ENCODE results near the gene PCDH20. TPM values are rescaled to one million over a fixed set of nuclear protein-coding genes. Genes with fewer than 3 reads are reported as not detected.

Gene PCDH20
- total RNA-seq, 1 donor from 2014 or later, result 5.7 TPM

GRCh38 chr13:61410266-61410665 lies 5.4 kb downstream of the PCDH20 start:
- intact Hi-C loops (cut with DNase I), result no loop called here
- TF ChIP-seq CTCF (IDR thresholded peaks at IDR 0.05), result no peak
- H3K27ac ChIP-seq, result no peak overlapping the region
- H3K36me3 ChIP-seq, result no peaks in the 10 kb centered on the region
- H3K9me3 ChIP-seq, result no peaks in the 10 kb centered on the region
- no peak for ATAC-seq
- no peak for DNase-seq
- H3K27me3 ChIP-seq (ENCODE audit: low read depth), result peaks cover 25% of the 10 kb centered on the region
- no peak overlapping the region for H3K4me3 ChIP-seq
- no peaks in the 10 kb centered on the region for H3K4me1 ChIP-seq

- intact Hi-C loops (cut with DNase I), result no loop called here
- no peaks in the 10 kb centered on the region for H3K4me1 ChIP-seq
- H3K27ac ChIP-seq, result no peak overlapping the region
- H3K9me3 ChIP-seq, result no peaks in the 10 kb centered on the region
- TF ChIP-seq CTCF (IDR thresholded peaks at IDR 0.05), result no peak
- DNase-seq (no peak), ATAC-seq (no peak)
- no peaks in the 10 kb centered on the region for H3K36me3 ChIP-seq
- H3K4me3 ChIP-seq, result no peak overlapping the region
- peaks cover 17% of the 10 kb centered on the region for H3K27me3 ChIP-seq (ENCODE audit: low read depth)
These were observed 7.1 kb downstream of the PCDH20 start for GRCh38 chr13:61408571-61408970.

GRCh38 chr13:61406275-61406674 lies 9.4 kb downstream of the PCDH20 start:
- Histone ChIP-seq H3K27me3 (ENCODE audit: low read depth) (no peaks in the 10 kb centered on the region), H3K27ac (no peak overlapping the region), H3K4me3 (no peak overlapping the region), H3K36me3 (no peaks in the 10 kb centered on the region), H3K4me1 (no peaks in the 10 kb centered on the region), H3K9me3 (no peaks in the 10 kb centered on the region)
- intact Hi-C loops (cut with DNase I), result no loop called here
- DNase-seq (no peak), ATAC-seq (peak; percentile 37 to 61)
- no peak for TF ChIP-seq CTCF (IDR thresholded peaks at IDR 0.05)

GRCh38 chr13:61396121-61396520 lies 19.5 kb downstream of the PCDH20 start:
- no peaks in the 10 kb centered on the region for H3K4me1 ChIP-seq
- no peaks in the 10 kb centered on the region for H3K36me3 ChIP-seq
- H3K9me3 ChIP-seq, result no peaks in the 10 kb centered on the region
- H3K4me3 ChIP-seq, result no peak overlapping the region
- TF ChIP-seq CTCF (IDR thresholded peaks at IDR 0.05), result no peak
- ATAC-seq (no peak), DNase-seq (no peak)
- intact Hi-C loops (cut with DNase I), result no loop called here
- no peaks in the 10 kb centered on the region for H3K27me3 ChIP-seq (ENCODE audit: low read depth)
- no peak overlapping the region for H3K27ac ChIP-seq

- no peak for ATAC-seq
- no peak for TF ChIP-seq CTCF (IDR thresholded peaks at IDR 0.05)
These were observed 24.2 kb downstream of the PCDH20 start for GRCh38 chr13:61391426-61391825.

GRCh38 chr13:61387694-61388093 lies 28.0 kb downstream of the PCDH20 start:
- no peaks in the 10 kb centered on the region for H3K27me3 ChIP-seq (ENCODE audit: low read depth)
- H3K36me3 ChIP-seq, result no peaks in the 10 kb centered on the region
- no peaks in the 10 kb centered on the region for H3K9me3 ChIP-seq
- no peaks in the 10 kb centered on the region for H3K4me1 ChIP-seq
- no peak for TF ChIP-seq CTCF (IDR thresholded peaks at IDR 0.05)
- H3K4me3 ChIP-seq, result no peak overlapping the region
- no peak for DNase-seq
- no peak for ATAC-seq
- no peak overlapping the region for H3K27ac ChIP-seq
- intact Hi-C loops (cut with DNase I), result no loop called here

More at GRCh38 chr13:61391426-61391825, 24.2 kb downstream of the PCDH20 start:
- no peaks in the 10 kb centered on the region for H3K36me3 ChIP-seq
- DNase-seq, result no peak
- no peaks in the 10 kb centered on the region for H3K9me3 ChIP-seq
- H3K27ac ChIP-seq, result no peak overlapping the region
- H3K4me3 ChIP-seq, result no peak overlapping the region
- no peaks in the 10 kb centered on the region for H3K4me1 ChIP-seq
- H3K27me3 ChIP-seq (ENCODE audit: low read depth), result no peaks in the 10 kb centered on the region
- intact Hi-C loops (cut with DNase I), result no loop called here
